ENCODE measurements around the gene YY2.

DNA sequence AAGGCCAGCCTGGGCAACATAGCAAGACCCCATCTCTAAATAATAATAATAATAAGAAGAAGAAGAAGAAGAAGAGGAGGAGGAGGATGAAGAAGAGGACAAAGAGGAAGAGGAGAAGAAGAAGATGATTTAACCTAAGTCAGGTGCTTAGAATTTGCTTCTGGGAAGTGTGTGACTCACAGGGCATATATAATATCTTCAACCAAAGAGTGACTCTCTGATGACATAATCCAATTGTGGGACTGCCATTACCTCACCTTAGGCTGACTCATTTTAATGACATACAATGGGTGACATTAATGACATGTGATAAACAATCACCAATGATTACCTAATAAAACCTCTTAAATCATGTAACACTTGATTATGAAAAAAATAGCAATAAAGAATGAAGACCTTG, 49.1 kb upstream of the YY2 start:
- TF ChIP-seq, protein P1, sequence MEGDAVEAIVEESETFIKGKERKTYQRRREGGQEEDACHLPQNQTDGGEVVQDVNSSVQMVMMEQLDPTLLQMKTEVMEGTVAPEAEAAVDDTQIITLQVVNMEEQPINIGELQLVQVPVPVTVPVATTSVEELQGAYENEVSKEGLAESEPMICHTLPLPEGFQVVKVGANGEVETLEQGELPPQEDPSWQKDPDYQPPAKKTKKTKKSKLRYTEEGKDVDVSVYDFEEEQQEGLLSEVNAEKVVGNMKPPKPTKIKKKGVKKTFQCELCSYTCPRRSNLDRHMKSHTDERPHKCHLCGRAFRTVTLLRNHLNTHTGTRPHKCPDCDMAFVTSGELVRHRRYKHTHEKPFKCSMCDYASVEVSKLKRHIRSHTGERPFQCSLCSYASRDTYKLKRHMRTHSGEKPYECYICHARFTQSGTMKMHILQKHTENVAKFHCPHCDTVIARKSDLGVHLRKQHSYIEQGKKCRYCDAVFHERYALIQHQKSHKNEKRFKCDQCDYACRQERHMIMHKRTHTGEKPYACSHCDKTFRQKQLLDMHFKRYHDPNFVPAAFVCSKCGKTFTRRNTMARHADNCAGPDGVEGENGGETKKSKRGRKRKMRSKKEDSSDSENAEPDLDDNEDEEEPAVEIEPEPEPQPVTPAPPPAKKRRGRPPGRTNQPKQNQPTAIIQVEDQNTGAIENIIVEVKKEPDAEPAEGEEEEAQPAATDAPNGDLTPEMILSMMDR (IDR thresholded peaks at IDR 0.05) = no peak
- TF ChIP-seq POLR2A (IDR thresholded peaks at IDR 0.05) = no peak

All from esophagus squamous epithelium (tissue), 4 donors.